GM19468 (cell line): ENCODE results near the gene LHPP.

Experiments
- ATAC-seq: cut with Tn5 transposase; IDR thresholded peaks from one replicate; pipeline ENCODE4 v1.9.1; 2021; ENCODE audit warnings: mild to moderate bottlenecking, moderate library complexity, moderate number of reproducible peaks; ENCODE audit not compliant: unreplicated experiment; ENCODE audit errors: extremely low read depth

The LHPP gene

GRCh38 chr10:124532788-124533187 is 71.2 kb downstream of the LHPP start:
- no peak for ATAC-seq

- ATAC-seq = no peak
Observed at GRCh38 chr10:124533266-124533665, 71.6 kb downstream of the LHPP start.

GRCh38 chr10:124534231-124534798 is 72.7 kb downstream of the LHPP start:
- no peak for ATAC-seq

GRCh38 chr10:124534826-124535601 is 73.4 kb downstream of the LHPP start:
- no peak for ATAC-seq

- ATAC-seq = no peak
Observed at GRCh38 chr10:124535731-124536495, 74.3 kb downstream of the LHPP start.

GRCh38 chr10:124536496-124537050 is 75.0 kb downstream of the LHPP start:
- ATAC-seq = no peak

GRCh38 chr10:124537166-124537725 is 75.6 kb downstream of the LHPP start:
- no peak for ATAC-seq

GRCh38 chr10:124537891-124538290 is 76.3 kb downstream of the LHPP start:
- ATAC-seq = no peak

- ATAC-seq = no peak
Observed at GRCh38 chr10:124538706-124539105, 77.1 kb downstream of the LHPP start.

GRCh38 chr10:124539935-124540641 is 78.5 kb downstream of the LHPP start:
- no peak for ATAC-seq

GRCh38 chr10:124541076-124541903 is 79.7 kb downstream of the LHPP start:
- ATAC-seq = no peak

GRCh38 chr10:124542336-124542735 is 80.7 kb downstream of the LHPP start:
- no peak for ATAC-seq

- ATAC-seq = no peak
Observed at GRCh38 chr10:124543146-124543545, 81.5 kb downstream of the LHPP start.

- ATAC-seq = no peak
Observed at GRCh38 chr10:124543971-124544370, 82.3 kb downstream of the LHPP start.

- no peak for ATAC-seq
Observed at GRCh38 chr10:124544711-124545110, 83.1 kb downstream of the LHPP start.

GRCh38 chr10:124545351-124546054 is 83.9 kb downstream of the LHPP start:
- ATAC-seq = no peak

- ATAC-seq = no peak
Observed at GRCh38 chr10:124546055-124546369, 84.4 kb downstream of the LHPP start.

- ATAC-seq = no peak
Observed at GRCh38 chr10:124546957-124547646, 85.5 kb downstream of the LHPP start.
